ENCODE measurements around the gene MDGA2.
A peak's percentile ranks its signal among the peaks of the same experiment; 100 is the strongest.

MDGA2 gene

DNA sequence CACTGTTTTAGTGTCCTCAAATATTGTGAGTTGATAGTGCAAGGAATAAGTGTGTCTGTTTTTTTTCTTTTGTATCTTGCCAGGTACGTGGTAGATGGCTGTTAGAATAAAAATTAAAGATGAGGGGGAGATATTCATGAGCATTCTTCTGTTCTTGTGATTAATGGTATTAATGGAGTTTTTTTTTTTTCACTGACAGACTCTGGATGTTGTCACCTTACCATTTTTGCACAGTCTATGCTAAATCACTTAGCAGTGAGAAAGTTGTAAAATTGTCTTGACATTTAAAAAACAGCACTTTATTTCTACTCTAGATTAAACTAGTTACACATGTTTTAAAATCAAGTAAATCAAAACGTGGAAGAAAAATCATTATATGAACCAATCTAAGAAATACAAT lies 204.3 kb downstream of the MDGA2 start:
- H3K4me3 ChIP-seq (ENCODE audit: low read depth, low read length) = no peak overlapping the region
- DNase-seq (ENCODE audit: low read depth) = no peak
- TF ChIP-seq, protein P1, sequence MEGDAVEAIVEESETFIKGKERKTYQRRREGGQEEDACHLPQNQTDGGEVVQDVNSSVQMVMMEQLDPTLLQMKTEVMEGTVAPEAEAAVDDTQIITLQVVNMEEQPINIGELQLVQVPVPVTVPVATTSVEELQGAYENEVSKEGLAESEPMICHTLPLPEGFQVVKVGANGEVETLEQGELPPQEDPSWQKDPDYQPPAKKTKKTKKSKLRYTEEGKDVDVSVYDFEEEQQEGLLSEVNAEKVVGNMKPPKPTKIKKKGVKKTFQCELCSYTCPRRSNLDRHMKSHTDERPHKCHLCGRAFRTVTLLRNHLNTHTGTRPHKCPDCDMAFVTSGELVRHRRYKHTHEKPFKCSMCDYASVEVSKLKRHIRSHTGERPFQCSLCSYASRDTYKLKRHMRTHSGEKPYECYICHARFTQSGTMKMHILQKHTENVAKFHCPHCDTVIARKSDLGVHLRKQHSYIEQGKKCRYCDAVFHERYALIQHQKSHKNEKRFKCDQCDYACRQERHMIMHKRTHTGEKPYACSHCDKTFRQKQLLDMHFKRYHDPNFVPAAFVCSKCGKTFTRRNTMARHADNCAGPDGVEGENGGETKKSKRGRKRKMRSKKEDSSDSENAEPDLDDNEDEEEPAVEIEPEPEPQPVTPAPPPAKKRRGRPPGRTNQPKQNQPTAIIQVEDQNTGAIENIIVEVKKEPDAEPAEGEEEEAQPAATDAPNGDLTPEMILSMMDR (conservative IDR thresholded peaks at IDR 0.05; ENCODE audit: low read depth, low read length) = no peak

DNA sequence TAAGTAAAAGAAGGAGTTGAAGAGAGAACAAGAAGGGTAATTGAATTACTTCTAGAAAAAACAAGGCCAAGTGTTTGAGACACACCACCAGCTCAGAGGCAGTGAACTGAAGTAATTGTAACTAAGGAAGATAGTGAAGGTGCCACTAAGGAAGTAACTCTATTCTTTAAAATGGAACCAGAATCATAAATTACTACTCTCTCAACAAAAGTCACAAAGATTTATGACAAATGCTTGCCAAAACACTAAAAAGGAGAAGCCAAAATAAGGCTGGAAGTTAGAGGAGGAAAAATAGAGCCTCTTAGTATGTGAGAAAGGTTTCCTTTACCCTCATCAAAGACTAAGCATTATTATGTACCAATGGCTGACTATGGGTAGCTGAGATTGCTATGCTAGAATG lies 208.5 kb downstream of the MDGA2 start:
- TF ChIP-seq, protein P1 (conservative IDR thresholded peaks at IDR 0.05; ENCODE audit: low read depth, low read length) = no peak
- no peak overlapping the region for H3K4me3 ChIP-seq (ENCODE audit: low read depth, low read length)

DNA sequence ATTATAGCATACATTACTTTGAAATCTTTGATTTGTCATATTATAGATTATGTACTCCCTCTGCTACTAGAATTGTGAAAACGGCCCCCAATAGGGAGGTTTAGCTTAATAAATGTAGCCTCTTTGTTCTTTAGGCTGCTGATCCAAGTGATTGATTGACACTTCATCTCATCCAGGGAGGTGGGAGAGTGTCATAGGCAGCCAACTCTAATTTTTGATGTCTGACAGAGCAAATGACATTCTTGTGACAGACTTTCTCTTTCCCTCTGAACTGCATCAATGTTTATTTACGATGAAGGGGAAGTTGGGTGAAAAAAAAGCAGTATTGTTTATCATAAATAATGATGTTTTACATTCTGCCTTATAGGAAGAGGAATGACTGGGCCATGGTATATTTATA lies 221.4 kb downstream of the MDGA2 start:
- TF ChIP-seq, protein P1 (conservative IDR thresholded peaks at IDR 0.05; ENCODE audit: low read depth, low read length) = no peak
- H3K4me3 ChIP-seq (ENCODE audit: low read depth, low read length) = no peak overlapping the region
- no peak for DNase-seq (ENCODE audit: low read depth)

More for the DNA sequence above, 208.5 kb downstream of the MDGA2 start:
- no peak for DNase-seq (ENCODE audit: low read depth)

DNA sequence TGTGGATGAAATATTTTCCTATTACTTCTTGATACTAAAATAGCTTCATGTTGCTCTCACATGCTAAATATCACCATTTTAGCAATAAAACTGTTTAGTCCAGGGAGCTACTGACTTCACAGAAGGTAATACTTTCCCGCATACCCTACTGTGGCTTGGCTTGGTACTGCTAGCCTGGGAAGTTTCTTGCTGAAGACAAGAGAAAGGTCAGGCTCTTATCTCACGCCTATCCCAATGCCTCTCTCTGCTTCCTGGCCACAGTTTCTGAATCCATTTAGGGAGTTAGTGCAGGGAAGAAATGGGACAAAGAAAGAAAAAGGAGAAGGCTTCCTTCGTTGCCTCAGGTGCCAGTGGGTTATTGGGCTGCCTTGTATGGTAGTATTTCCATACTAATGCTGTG lies 228.3 kb downstream of the MDGA2 start:
- TF ChIP-seq, protein P1 (conservative IDR thresholded peaks at IDR 0.05; ENCODE audit: low read depth, low read length) = no peak
- no peak for DNase-seq (ENCODE audit: low read depth)
- H3K4me3 ChIP-seq (ENCODE audit: low read depth, low read length) = no peak overlapping the region

DNA sequence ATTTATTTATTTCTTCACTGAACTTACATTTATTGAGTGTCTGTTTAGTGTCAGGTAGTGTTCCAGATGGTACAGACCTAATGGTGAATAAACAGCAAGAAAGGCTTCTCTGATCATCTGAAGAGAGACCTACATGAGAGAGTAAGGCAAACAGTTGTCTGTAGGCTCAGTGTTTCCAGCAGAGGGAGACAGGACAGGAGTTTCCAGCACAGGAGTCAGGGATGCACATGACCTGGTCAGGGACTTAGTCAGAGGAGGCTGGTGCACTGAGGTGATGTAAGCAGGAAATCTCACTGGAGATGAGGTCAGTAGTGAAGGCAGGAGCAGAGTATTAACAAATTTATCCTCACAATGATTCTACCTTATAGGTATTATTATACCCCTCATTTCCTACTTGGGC lies 233.2 kb downstream of the MDGA2 start:
- H3K4me3 ChIP-seq (ENCODE audit: low read depth, low read length) = no peak overlapping the region
- TF ChIP-seq, protein P1 (conservative IDR thresholded peaks at IDR 0.05; ENCODE audit: low read depth, low read length) = peak; percentile 61
- peak; percentile 80 for DNase-seq (ENCODE audit: low read depth)

DNA sequence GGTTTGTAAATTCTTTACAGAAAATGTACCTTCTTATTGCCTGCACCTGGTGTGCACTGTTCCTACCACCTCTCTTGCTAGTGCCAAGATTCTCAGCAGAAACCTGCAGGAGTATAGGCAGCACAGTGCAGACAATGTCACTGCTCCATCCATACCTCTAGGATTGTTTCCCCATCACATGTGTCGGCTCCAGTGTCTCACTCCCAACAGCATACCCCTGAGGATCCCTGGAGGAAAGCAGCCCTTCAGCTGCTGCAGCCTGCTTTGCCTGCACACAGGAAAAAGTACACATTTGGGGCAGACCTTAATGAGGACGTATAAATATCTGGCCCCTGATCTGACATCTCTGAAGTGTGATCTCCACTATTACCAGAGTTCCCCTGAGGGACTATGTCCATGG lies 235.5 kb downstream of the MDGA2 start:
- H3K4me3 ChIP-seq (ENCODE audit: low read depth, low read length) = no peak overlapping the region
- no peak for DNase-seq (ENCODE audit: low read depth)
- TF ChIP-seq, protein P1 (conservative IDR thresholded peaks at IDR 0.05; ENCODE audit: low read depth, low read length) = no peak

DNA sequence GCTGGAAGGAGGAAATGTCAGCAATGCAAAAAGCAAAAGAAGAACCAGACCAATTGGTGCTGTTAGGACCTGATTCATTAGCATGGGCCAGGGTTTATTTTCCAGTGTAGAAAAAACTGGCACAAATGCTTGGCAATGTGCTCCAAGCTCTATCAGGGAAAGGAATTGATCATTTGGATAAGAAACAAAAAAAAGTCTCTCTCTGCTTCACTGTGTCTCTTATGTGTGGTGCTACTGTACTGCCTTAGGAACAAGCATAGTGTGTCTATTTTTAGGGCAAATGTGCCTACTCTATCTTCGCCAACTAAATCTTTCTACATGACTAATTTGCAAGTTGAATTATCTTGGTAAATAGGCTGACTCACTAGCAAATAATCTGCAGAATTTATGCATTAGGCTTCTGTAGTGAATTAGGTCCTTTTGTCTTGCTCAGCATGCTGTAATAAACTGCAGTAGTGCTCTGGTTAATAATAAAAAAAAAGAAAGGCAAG lies 236.7 kb downstream of the MDGA2 start:
- TF ChIP-seq, protein P1 (conservative IDR thresholded peaks at IDR 0.05; ENCODE audit: low read depth, low read length) = no peak
- peak; percentile 53 for DNase-seq (ENCODE audit: low read depth)
- H3K4me3 ChIP-seq (ENCODE audit: low read depth, low read length) = no peak overlapping the region
